K562 (cell line): ENCODE results near the gene LAMTOR4. TPM values are rescaled to one million over a fixed set of nuclear protein-coding genes. Genes with fewer than 3 reads are reported as not detected.

Experiments used
- ATF3 ChIP-seq, 2 experiments: fragments of 450-650 bp in 1 of 2; sonication (generic) in 1 of 2; formaldehyde crosslinking in 1 of 2; IDR thresholded peaks in 1 of 2; conservative IDR thresholded peaks in 1 of 2; 2 replicates each; pipeline versions ENCODE4 v1.6.1 to v1.8.1; 2016 to 2023; ENCODE audit warnings: mild to moderate bottlenecking in 2 of 2, moderate library complexity in 2 of 2, inconsistent platforms in 1 of 2, missing genetic modification reagents in 1 of 2
- CHD2 ChIP-seq: IDR thresholded peaks from 2 replicates; pipeline ENCODE4 v1.6.1; 2011; ENCODE audit warnings: low read depth, low read length
- HES1 ChIP-seq: fragments of 450-650 bp; IDR thresholded peaks from 2 replicates; pipeline ENCODE4 v1.6.1; 2016; ENCODE audit warnings: low read depth, mild to moderate bottlenecking, moderate library complexity
- MAFF ChIP-seq: IDR thresholded peaks from 2 replicates; pipeline ENCODE4 v1.6.1; 2012; ENCODE audit warnings: low read length, improper control_type of control experiment
- SLC30A9 ChIP-seq: fragments of 250-450 bp; sonication (Bioruptor Pico); IDR thresholded peaks from 2 replicates; pipeline ENCODE4 v1.8.0; 2022; ENCODE audit warnings: mild to moderate bottlenecking, moderate library complexity
- SMARCA4 ChIP-seq: fragments of 450-650 bp; IDR thresholded peaks from 2 replicates; pipeline ENCODE4 v1.6.1; 2016
- SMARCB1 ChIP-seq: IDR thresholded peaks from 2 replicates; pipeline ENCODE4 v1.6.1; 2011; ENCODE audit warnings: improper control_type of control experiment, low read depth; ENCODE audit not compliant: insufficient read length
- SREBF1 ChIP-seq: fragments of 150-350 bp; IDR thresholded peaks from 2 replicates; pipeline ENCODE4 v1.6.1; 2014; ENCODE audit warnings: antibody characterized with exemption, low read depth, low read length, borderline replicate concordance
- TFAP4 ChIP-seq: sonication (generic); formaldehyde crosslinking; IDR thresholded peaks from 2 replicates; pipeline ENCODE4 v1.8.0; 2022; ENCODE audit warnings: missing genetic modification reagents, mild to moderate bottlenecking, moderate library complexity, borderline replicate concordance
- THRA ChIP-seq: fragments of 450-650 bp; IDR thresholded peaks from 2 replicates; pipeline ENCODE4 v1.6.1; 2017; ENCODE audit warnings: mild to moderate bottlenecking, moderate library complexity
- THRB ChIP-seq: fragments of 450-650 bp; formaldehyde crosslinking; conservative IDR thresholded peaks from 2 replicates; pipeline ENCODE4 v1.4.0; 2022; ENCODE audit warnings: mild to moderate bottlenecking, missing genetic modification characterization
- ZFP91 ChIP-seq: sonication (generic); formaldehyde crosslinking; IDR thresholded peaks from 2 replicates; pipeline ENCODE4 v1.8.0; 2022; ENCODE audit warnings: mild to moderate bottlenecking, missing genetic modification reagents
- polyA plus RNA-seq, 8 experiments: library from polyadenylated mRNA; depleted of rRNA in 4 of 8; stranded (reverse) in 5 of 8; unstranded in 3 of 8; fragments of >200 nt; fragmentation: Nextera tagmentation in 2 of 8; fragmentation: Illumina TruSeq in 1 of 8; extraction: Ambion mirVana in 2 of 8; extraction: Trizol in 1 of 8; gene quantifications; 2 replicates each; pipeline versions ENCODE4 v1.2.1 to v1.2.3, GENCODE V29; 2011 to 2014; ENCODE audit warnings: inconsistent platforms in 1 of 8, missing spikeins in 1 of 8
- total RNA-seq, 7 experiments: library from RNA; depleted of rRNA in 6 of 7; stranded (reverse); fragments of >200 nt in 6 of 7; fragmentation: Illumina TruSeq in 2 of 7; extraction: Trizol in 2 of 7; gene quantifications; 2 replicates each; pipeline versions ENCODE4 v1.2.1 to v1.2.3, GENCODE V29; 2011 to 2021; ENCODE audit warnings: low replicate concordance in 1 of 7

Gene LAMTOR4
- total and polyA plus RNA-seq, 9 of the 15 experiments (the other 6 are each of a cell fraction or from before 2014, with no cell fraction given), result 79.6 to 314 (median 195) TPM

GRCh38 chr7:100101016-100101862, 47.5 kb upstream of the LAMTOR4 start, which contains the start of the genes AP4M1 and MCM7 (continued):
- TF ChIP-seq THRB (CRISPR knock-in tag) (no peak; the same call in 1 of the 2 replicates), THRA (no peak), CHD2 (peak; percentile 82), TFAP4 (CRISPR knock-in tag) (peak; percentile 81), SREBF1 (no peak), MAFF (no peak), SLC30A9 (CRISPR knock-in tag) (no peak), HES1 (peak; percentile 36; the same call in 1 of the 2 replicates), ATF3 (IDR thresholded peaks at IDR 0.05) (peak; percentile 38; the same call in 1 of the 2 replicates), ATF3 (CRISPR knock-in tag; conservative IDR thresholded peaks at IDR 0.05) (no peak; the same call in 1 of the 2 replicates), SMARCB1 (no peak), ZFP91 (CRISPR knock-in tag) (peak; percentile 98), SMARCA4 (no peak)
